Smooth muscle cell (in vitro differentiated cells): Measurements from ENCODE around the gene ZNF576. TPM values are rescaled to one million over a fixed set of nuclear protein-coding genes. Genes with fewer than 3 reads are reported as not detected.
A peak's percentile ranks its signal among the peaks of the same experiment; 100 is the strongest.

Experiments
- DNase-seq: peaks from one replicate; lab custom pipeline; 2025; ENCODE audit not compliant: unreplicated experiment; lab: John Stamatoyannopoulos, UW
- H2AFZ ChIP-seq: fragments of 200-600 bp; sonication (generic); 2 replicates; pipeline ENCODE4 v1.6.0; 2016; ENCODE audit warnings: antibody characterized with exemption, low read depth, mild to moderate bottlenecking
- H3F3A ChIP-seq: fragments of 200-600 bp; sonication (generic); 2 replicates; pipeline ENCODE4 v1.6.0; 2017; ENCODE audit warnings: antibody characterized with exemption, low read depth
- H3K27ac ChIP-seq: fragments of 200-600 bp; sonication (generic); 2 replicates; pipeline ENCODE4 v1.5.1; 2016; ENCODE audit warnings: low read depth, mild to moderate bottlenecking
- H3K27me3 ChIP-seq: fragments of 200-600 bp; sonication (generic); 2 replicates; pipeline ENCODE4 v1.6.1; 2016; ENCODE audit warnings: low read depth, mild to moderate bottlenecking
- H3K36me3 ChIP-seq: fragments of 200-600 bp; sonication (generic); 2 replicates; pipeline ENCODE4 v1.5.1; 2016; ENCODE audit warnings: low read depth
- H3K4me1 ChIP-seq: fragments of 200-600 bp; sonication (generic); 2 replicates; pipeline ENCODE4 v1.5.1; 2016; ENCODE audit warnings: low read depth
- H3K4me2 ChIP-seq: fragments of 200-600 bp; sonication (generic); 2 replicates; pipeline ENCODE4 v1.6.0; 2016; ENCODE audit warnings: mild to moderate bottlenecking
- H3K4me3 ChIP-seq: fragments of 200-600 bp; sonication (generic); 2 replicates; pipeline ENCODE4 v1.5.1; 2016; ENCODE audit warnings: mild to moderate bottlenecking
- H3K79me2 ChIP-seq: fragments of 200-600 bp; sonication (generic); 2 replicates; pipeline ENCODE4 v1.6.0; 2016; ENCODE audit warnings: low read depth, mild to moderate bottlenecking
- H3K9ac ChIP-seq: fragments of 200-600 bp; sonication (generic); 2 replicates; pipeline ENCODE4 v1.6.0; 2016; ENCODE audit warnings: low read depth
- H3K9me3 ChIP-seq: fragments of 200-600 bp; sonication (generic); replicated peaks from 2 replicates; pipeline ENCODE4 v1.5.1; 2016; ENCODE audit warnings: low read depth
- H4K20me1 ChIP-seq: fragments of 200-600 bp; sonication (generic); 2 replicates; pipeline ENCODE4 v1.6.0; 2016; ENCODE audit warnings: low read depth
- WGBS: methylation state at CpG from one replicate; pipeline ENCODE4 v1.1.7; 2016; ENCODE audit warnings: low lambda C conversion rate; 5-methylcytosine and 5-hydroxymethylcytosine counted together
- polyA plus RNA-seq: library from polyadenylated mRNA; unstranded; fragments of >200 nt; fragmentation: Nextera tagmentation; extraction: Ambion mirVana; gene quantifications from 2 replicates; pipeline ENCODE4 v1.2.1, GENCODE V29; 2016
- total RNA-seq: library from RNA; depleted of rRNA; stranded (reverse); fragments of >200 nt; gene quantifications from 2 replicates; pipeline ENCODE4 v1.2.3, GENCODE V29; 2014
- TF ChIP-seq, protein P1 (sequence below): fragments of 200-600 bp; sonication (generic); IDR thresholded peaks from 2 replicates; pipeline ENCODE4 v1.5.1; 2017; ENCODE audit warnings: borderline replicate concordance, mild to moderate bottlenecking, antibody characterized with exemption; ENCODE audit not compliant: insufficient read depth, poor library complexity, severe bottlenecking

The ZNF576 gene
- total and polyA plus RNA-seq, 2 experiments from 2014 or later: 2.7 to 13.7 TPM

DNA sequence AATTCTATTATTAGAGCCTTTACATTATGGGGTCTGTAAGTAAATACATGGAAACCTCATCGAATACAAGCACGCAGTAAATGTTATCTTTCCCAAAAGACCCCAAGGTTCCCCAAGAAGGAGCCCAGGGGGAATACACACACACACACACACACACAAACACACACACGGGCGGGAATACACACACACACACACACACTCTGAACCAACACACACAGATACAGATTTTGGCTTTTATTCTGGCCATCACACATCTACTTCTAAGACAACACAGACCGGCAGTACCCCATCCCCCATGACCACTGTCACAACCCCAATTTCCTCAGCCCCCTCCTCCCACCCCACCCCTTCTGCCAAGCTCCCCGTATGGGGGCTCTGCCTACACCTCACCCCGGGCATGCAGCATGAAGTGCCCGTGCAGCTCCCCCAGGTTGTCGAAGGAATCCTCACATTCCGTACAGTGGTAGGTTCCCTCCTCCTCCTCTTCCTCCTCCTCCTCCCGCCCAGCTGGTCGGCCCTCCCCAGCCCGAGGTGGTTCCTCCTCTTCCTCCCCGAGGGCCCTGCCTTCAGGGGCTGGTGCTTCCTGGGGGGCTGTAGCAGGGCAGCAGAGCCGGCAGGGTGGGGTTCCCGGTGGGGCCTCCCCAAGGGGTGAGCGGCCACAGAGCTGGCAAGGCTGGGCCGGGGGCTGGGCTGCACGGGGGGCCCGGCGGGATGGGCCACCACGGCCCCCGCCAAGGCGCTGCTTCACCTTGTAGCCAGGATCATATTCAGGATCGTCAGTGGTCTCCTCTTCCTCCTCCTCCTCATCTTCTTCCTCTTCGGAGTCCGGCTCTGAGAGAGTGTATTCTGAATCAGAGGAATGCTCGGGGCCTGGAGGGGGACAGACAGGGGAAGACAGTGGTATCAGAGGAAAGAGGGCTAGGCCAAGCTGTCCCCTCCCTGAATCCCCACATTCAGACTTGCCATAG lies 11.1 kb downstream of the ZNF576 start:
- Histone ChIP-seq H2AFZ (no peak overlapping the region), H3K4me1 (no peaks in the 10 kb centered on the region), H3K9me3 (no peaks in the 10 kb centered on the region), H3K27ac (no peak overlapping the region), H4K20me1 (peaks cover 22% of the 10 kb centered on the region), H3F3A (no peaks in the 10 kb centered on the region), H3K36me3 (no peaks in the 10 kb centered on the region), H3K9ac (no peak overlapping the region), H3K27me3 (no peaks in the 10 kb centered on the region), H3K4me2 (no peak overlapping the region), H3K79me2 (no peaks in the 10 kb centered on the region), H3K4me3 (no peak overlapping the region)
- TF ChIP-seq, protein P1, sequence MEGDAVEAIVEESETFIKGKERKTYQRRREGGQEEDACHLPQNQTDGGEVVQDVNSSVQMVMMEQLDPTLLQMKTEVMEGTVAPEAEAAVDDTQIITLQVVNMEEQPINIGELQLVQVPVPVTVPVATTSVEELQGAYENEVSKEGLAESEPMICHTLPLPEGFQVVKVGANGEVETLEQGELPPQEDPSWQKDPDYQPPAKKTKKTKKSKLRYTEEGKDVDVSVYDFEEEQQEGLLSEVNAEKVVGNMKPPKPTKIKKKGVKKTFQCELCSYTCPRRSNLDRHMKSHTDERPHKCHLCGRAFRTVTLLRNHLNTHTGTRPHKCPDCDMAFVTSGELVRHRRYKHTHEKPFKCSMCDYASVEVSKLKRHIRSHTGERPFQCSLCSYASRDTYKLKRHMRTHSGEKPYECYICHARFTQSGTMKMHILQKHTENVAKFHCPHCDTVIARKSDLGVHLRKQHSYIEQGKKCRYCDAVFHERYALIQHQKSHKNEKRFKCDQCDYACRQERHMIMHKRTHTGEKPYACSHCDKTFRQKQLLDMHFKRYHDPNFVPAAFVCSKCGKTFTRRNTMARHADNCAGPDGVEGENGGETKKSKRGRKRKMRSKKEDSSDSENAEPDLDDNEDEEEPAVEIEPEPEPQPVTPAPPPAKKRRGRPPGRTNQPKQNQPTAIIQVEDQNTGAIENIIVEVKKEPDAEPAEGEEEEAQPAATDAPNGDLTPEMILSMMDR: no peak
- WGBS: 98% methylated on average over 10 of the region's 28 CpGs
- no peak for DNase-seq

GRCh38 chr19:43609872-43610271 lies 13.5 kb downstream of the ZNF576 start:
- Histone ChIP-seq H3K9me3 (no peaks in the 10 kb centered on the region), H3K4me3 (no peak overlapping the region), H3K9ac (no peak overlapping the region), H2AFZ (no peak overlapping the region), H3F3A (no peaks in the 10 kb centered on the region), H3K4me2 (no peak overlapping the region), H4K20me1 (peaks cover 22% of the 10 kb centered on the region), H3K27me3 (no peaks in the 10 kb centered on the region), H3K79me2 (peaks cover 9% of the 10 kb centered on the region), H3K27ac (no peak overlapping the region), H3K4me1 (no peaks in the 10 kb centered on the region), H3K36me3 (no peaks in the 10 kb centered on the region)
- TF ChIP-seq, protein P1: no peak
- no peak for DNase-seq
- 92% methylated on average over 7 of the region's 7 CpGs for WGBS

DNA sequence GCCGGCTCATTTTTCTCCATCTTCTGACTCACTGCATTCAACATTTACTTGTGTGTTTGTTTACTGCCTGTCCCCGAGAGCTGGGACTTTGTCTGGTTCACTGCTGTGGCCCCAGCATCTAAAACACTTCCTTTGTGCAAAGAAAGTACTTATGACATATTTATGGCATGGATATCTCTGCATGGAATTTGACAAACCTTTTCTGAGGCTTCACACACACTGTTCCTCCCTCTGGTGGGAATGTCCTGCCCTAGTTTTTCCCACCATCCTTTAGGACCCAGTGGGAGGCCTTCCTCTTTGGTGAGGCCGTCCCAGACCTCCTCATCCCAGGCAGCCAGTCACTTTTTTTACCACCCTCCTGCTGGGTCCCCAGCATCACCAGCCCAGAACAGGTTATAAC lies 14.1 kb downstream of the ZNF576 start:
- peaks cover 14% of the 10 kb centered on the region for H3K79me2 ChIP-seq
- no peaks in the 10 kb centered on the region for H3K4me1 ChIP-seq
- no peaks in the 10 kb centered on the region for H3F3A ChIP-seq
- H3K9ac ChIP-seq: no peak overlapping the region
- no peak overlapping the region for H3K4me2 ChIP-seq
- H4K20me1 ChIP-seq: peaks cover 22% of the 10 kb centered on the region
- no peak overlapping the region for H3K4me3 ChIP-seq
- H2AFZ ChIP-seq: no peak overlapping the region
- TF ChIP-seq, protein P1: no peak
- peak overlapping the region; percentile 44 for H3K27ac ChIP-seq
- no peak for DNase-seq
- no peaks in the 10 kb centered on the region for H3K27me3 ChIP-seq
- H3K36me3 ChIP-seq: no peaks in the 10 kb centered on the region
- no peaks in the 10 kb centered on the region for H3K9me3 ChIP-seq
- WGBS: 50% methylated on average over 3 of the region's 3 CpGs
